Ovary (tissue), 3 donors: ENCODE measurements around the gene SNX9.

Experiments used
- EP300 ChIP-seq: sonication (generic); formaldehyde crosslinking; IDR thresholded peaks from one replicate; pipeline ENCODE4 v1.6.1; 2017; ENCODE audit warnings: antibody characterized with exemption
- POLR2A ChIP-seq: fragments of 450-650 bp; IDR thresholded peaks from one replicate; pipeline ENCODE4 v1.6.1; 2017; ENCODE audit warnings: antibody characterized with exemption, mild to moderate bottlenecking, moderate library complexity
- TF ChIP-seq, protein P1 (sequence below), 3 donors: fragments of 450-650 bp in 2 of 3; fragments of 200-600 bp in 1 of 3; IDR thresholded peaks; one replicate each; pipeline versions ENCODE4 v1.5.1 to v1.8.0; 2016 to 2022; ENCODE audit warnings: antibody characterized with exemption in 3 of 3, mild to moderate bottlenecking in 1 of 3
- donor health status: DM: no; HTN: no; CAD: no.

DNA sequence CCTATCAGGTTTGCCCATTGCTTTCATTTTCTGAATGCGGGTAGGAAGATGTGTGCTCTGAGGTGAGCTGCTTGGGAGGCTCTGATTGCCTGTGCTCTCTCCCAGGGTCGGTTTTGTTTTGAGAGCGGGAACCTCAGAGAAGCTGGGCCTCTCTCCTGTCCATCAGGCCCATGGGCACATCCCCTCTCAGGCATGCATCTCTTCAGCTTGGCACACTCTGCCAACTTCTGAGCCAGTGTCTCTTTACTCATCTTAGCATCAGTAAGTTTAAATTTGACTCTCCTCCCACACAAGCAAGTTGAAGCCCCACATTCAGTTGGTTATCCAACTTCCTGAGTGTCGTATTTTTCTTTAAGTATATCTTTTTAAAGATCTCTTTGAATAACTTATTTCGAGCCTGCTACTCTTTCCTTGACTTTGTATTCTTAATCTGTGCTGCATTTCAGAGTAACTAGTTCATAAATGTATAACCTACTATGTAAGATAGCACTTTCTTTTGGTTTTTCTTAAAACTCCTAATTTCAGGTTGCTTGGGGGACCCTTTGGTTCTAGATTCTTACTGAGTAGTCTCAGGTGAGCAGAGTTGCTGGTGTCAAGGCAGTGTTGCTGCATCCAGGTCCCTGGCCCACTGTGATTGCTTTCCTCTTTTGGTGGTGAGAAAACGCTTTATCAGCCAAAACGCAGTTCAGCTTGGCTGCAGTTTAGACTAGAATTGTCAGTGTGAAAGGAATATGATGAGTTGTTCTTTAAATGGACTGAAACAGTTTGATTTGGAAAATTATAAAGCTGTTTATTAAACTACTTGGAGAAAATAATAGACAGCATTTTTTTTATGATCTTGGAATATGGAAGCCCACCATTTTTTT lies 54.8 kb downstream of the SNX9 start:
- TF ChIP-seq, protein P1, sequence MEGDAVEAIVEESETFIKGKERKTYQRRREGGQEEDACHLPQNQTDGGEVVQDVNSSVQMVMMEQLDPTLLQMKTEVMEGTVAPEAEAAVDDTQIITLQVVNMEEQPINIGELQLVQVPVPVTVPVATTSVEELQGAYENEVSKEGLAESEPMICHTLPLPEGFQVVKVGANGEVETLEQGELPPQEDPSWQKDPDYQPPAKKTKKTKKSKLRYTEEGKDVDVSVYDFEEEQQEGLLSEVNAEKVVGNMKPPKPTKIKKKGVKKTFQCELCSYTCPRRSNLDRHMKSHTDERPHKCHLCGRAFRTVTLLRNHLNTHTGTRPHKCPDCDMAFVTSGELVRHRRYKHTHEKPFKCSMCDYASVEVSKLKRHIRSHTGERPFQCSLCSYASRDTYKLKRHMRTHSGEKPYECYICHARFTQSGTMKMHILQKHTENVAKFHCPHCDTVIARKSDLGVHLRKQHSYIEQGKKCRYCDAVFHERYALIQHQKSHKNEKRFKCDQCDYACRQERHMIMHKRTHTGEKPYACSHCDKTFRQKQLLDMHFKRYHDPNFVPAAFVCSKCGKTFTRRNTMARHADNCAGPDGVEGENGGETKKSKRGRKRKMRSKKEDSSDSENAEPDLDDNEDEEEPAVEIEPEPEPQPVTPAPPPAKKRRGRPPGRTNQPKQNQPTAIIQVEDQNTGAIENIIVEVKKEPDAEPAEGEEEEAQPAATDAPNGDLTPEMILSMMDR (IDR thresholded peaks at IDR 0.05): no peak
- TF ChIP-seq POLR2A (no peak), EP300 (no peak)
